ENCODE data around the gene LRP10. TPM values are rescaled to one million over a fixed set of nuclear protein-coding genes. Genes with fewer than 3 reads are reported as not detected.

The LRP10 gene, protein sequence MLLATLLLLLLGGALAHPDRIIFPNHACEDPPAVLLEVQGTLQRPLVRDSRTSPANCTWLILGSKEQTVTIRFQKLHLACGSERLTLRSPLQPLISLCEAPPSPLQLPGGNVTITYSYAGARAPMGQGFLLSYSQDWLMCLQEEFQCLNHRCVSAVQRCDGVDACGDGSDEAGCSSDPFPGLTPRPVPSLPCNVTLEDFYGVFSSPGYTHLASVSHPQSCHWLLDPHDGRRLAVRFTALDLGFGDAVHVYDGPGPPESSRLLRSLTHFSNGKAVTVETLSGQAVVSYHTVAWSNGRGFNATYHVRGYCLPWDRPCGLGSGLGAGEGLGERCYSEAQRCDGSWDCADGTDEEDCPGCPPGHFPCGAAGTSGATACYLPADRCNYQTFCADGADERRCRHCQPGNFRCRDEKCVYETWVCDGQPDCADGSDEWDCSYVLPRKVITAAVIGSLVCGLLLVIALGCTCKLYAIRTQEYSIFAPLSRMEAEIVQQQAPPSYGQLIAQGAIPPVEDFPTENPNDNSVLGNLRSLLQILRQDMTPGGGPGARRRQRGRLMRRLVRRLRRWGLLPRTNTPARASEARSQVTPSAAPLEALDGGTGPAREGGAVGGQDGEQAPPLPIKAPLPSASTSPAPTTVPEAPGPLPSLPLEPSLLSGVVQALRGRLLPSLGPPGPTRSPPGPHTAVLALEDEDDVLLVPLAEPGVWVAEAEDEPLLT
- polyA plus RNA-seq (0.22 and 1.1 TPM in 2 replicates), polyA minus RNA-seq (0.24 and 0.58 TPM in 2 replicates)

GRCh38 chr14:22871224-22872032 is at the start of gene LRP10:
Gene LRP10 (plus strand): TSS chr14:22871740. CDS start chr14:22872304, 564 bp downstream.
- Histone ChIP-seq H3K27me3 (ENCODE audit: insufficient read depth, low read depth, low read length) (peaks cover 16% of the 10 kb centered on the region), H3K4me2 (ENCODE audit: low read length) (peak within 1 kb of the TSS; percentile 26), H3K36me3 (ENCODE audit: insufficient read depth, low read length) (no peaks in the 10 kb centered on the region), H3K27ac (ENCODE audit: low read length) (no peak within 1 kb of the TSS), H2AFZ (ENCODE audit: low read depth, low read length) (peak within 1 kb of the TSS; percentile 11), H3K4me3 (ENCODE audit: low read length) (peak within 1 kb of the TSS; percentile 67), H3K79me2 (replicated peaks; ENCODE audit: insufficient read depth, low read length) (no peaks in the 10 kb centered on the region), H3K9me2 (ENCODE audit: insufficient read depth, low read length) (no peaks in the 10 kb centered on the region), H3K9me3 (ENCODE audit: low read length) (no peaks in the 10 kb centered on the region), H4K20me1 (ENCODE audit: insufficient read depth) (no peaks in the 10 kb centered on the region), H3F3A (ENCODE audit: insufficient read depth, low read length, poor library complexity, severe bottlenecking) (no peaks in the 10 kb centered on the region), H3K9ac (ENCODE audit: low read length) (peak within 1 kb of the TSS; percentile 32)
- no peak for TF ChIP-seq MXI1 (conservative IDR thresholded peaks at IDR 0.05; ENCODE audit: poor library complexity, severe bottlenecking)
- TF ChIP-seq, protein P1, sequence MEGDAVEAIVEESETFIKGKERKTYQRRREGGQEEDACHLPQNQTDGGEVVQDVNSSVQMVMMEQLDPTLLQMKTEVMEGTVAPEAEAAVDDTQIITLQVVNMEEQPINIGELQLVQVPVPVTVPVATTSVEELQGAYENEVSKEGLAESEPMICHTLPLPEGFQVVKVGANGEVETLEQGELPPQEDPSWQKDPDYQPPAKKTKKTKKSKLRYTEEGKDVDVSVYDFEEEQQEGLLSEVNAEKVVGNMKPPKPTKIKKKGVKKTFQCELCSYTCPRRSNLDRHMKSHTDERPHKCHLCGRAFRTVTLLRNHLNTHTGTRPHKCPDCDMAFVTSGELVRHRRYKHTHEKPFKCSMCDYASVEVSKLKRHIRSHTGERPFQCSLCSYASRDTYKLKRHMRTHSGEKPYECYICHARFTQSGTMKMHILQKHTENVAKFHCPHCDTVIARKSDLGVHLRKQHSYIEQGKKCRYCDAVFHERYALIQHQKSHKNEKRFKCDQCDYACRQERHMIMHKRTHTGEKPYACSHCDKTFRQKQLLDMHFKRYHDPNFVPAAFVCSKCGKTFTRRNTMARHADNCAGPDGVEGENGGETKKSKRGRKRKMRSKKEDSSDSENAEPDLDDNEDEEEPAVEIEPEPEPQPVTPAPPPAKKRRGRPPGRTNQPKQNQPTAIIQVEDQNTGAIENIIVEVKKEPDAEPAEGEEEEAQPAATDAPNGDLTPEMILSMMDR (IDR thresholded peaks at IDR 0.05; ENCODE audit: poor library complexity, severe bottlenecking) = peak; percentile 14
- TF ChIP-seq POLR2AphosphoS5 (IDR thresholded peaks at IDR 0.05) = no peak
- TF ChIP-seq EP300 (conservative IDR thresholded peaks at IDR 0.05; ENCODE audit: poor library complexity, severe bottlenecking) = no peak

GRCh38 chr14:22822016-22822570 is 49.4 kb upstream of the LRP10 start:
- no peak overlapping the region for H3K27ac ChIP-seq (ENCODE audit: low read length)
- no peaks in the 10 kb centered on the region for H3F3A ChIP-seq (ENCODE audit: insufficient read depth, low read length, poor library complexity, severe bottlenecking)
- H3K27me3 ChIP-seq (ENCODE audit: insufficient read depth, low read depth, low read length) = peaks cover 13% of the 10 kb centered on the region
- H2AFZ ChIP-seq (ENCODE audit: low read depth, low read length) = no peak overlapping the region
- H3K4me3 ChIP-seq (ENCODE audit: low read length) = peak overlapping the region; percentile 59
- peak overlapping the region; percentile 9 for H3K9ac ChIP-seq (ENCODE audit: low read length)
- H3K36me3 ChIP-seq (ENCODE audit: insufficient read depth, low read length) = no peaks in the 10 kb centered on the region
- H3K4me2 ChIP-seq (ENCODE audit: low read length) = no peak overlapping the region
- TF ChIP-seq MXI1 (conservative IDR thresholded peaks at IDR 0.05; ENCODE audit: poor library complexity, severe bottlenecking) = no peak
- TF ChIP-seq RAD21 (conservative IDR thresholded peaks at IDR 0.05) = no peak
- no peak for TF ChIP-seq TAF1 (IDR thresholded peaks at IDR 0.05; ENCODE audit: low read depth)
- no peak for TF ChIP-seq EZH2 (IDR thresholded peaks at IDR 0.05; ENCODE audit: borderline replicate concordance, insufficient read depth, low read length, poor library complexity, severe bottlenecking)
- TF ChIP-seq, protein P1 (IDR thresholded peaks at IDR 0.05; ENCODE audit: poor library complexity, severe bottlenecking) = no peak
- TF ChIP-seq, protein P2, sequence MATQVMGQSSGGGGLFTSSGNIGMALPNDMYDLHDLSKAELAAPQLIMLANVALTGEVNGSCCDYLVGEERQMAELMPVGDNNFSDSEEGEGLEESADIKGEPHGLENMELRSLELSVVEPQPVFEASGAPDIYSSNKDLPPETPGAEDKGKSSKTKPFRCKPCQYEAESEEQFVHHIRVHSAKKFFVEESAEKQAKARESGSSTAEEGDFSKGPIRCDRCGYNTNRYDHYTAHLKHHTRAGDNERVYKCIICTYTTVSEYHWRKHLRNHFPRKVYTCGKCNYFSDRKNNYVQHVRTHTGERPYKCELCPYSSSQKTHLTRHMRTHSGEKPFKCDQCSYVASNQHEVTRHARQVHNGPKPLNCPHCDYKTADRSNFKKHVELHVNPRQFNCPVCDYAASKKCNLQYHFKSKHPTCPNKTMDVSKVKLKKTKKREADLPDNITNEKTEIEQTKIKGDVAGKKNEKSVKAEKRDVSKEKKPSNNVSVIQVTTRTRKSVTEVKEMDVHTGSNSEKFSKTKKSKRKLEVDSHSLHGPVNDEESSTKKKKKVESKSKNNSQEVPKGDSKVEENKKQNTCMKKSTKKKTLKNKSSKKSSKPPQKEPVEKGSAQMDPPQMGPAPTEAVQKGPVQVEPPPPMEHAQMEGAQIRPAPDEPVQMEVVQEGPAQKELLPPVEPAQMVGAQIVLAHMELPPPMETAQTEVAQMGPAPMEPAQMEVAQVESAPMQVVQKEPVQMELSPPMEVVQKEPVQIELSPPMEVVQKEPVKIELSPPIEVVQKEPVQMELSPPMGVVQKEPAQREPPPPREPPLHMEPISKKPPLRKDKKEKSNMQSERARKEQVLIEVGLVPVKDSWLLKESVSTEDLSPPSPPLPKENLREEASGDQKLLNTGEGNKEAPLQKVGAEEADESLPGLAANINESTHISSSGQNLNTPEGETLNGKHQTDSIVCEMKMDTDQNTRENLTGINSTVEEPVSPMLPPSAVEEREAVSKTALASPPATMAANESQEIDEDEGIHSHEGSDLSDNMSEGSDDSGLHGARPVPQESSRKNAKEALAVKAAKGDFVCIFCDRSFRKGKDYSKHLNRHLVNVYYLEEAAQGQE (IDR thresholded peaks at IDR 0.05; ENCODE audit: borderline replicate concordance) = no peak
- no peak for TF ChIP-seq EP300 (conservative IDR thresholded peaks at IDR 0.05; ENCODE audit: poor library complexity, severe bottlenecking)
- TF ChIP-seq POLR2AphosphoS5 (IDR thresholded peaks at IDR 0.05) = no peak
- no peak for TF ChIP-seq SMC3 (conservative IDR thresholded peaks at IDR 0.05; ENCODE audit: poor library complexity)
- H4K20me1 ChIP-seq (ENCODE audit: insufficient read depth) = no peaks in the 10 kb centered on the region
- no peaks in the 10 kb centered on the region for H3K79me2 ChIP-seq (replicated peaks; ENCODE audit: insufficient read depth, low read length)
- no peaks in the 10 kb centered on the region for H3K9me2 ChIP-seq (ENCODE audit: insufficient read depth, low read length)
- H3K9me3 ChIP-seq (ENCODE audit: low read length) = no peaks in the 10 kb centered on the region

All from neural cell (in vitro differentiated cells).